ENCODE measurements around the gene ASB15.
A peak's percentile ranks its signal among the peaks of the same experiment; 100 is the strongest.
"Not testable (repeated sequence)": the region's sequence is repeated elsewhere in the genome, so short reads cannot be mapped to it uniquely, and the experiment has no call there.

Gene ASB15

GRCh38 chr7:123599766-123600165 lies 1.9 kb upstream of the ASB15 start:
- DNase-seq, result no peak

GRCh38 chr7:123600876-123601275 lies 745 bp upstream of the ASB15 start:
- no peak for DNase-seq

GRCh38 chr7:123602648-123603047 lies 1.0 kb downstream of the ASB15 start:
- DNase-seq, result no peak

DNA sequence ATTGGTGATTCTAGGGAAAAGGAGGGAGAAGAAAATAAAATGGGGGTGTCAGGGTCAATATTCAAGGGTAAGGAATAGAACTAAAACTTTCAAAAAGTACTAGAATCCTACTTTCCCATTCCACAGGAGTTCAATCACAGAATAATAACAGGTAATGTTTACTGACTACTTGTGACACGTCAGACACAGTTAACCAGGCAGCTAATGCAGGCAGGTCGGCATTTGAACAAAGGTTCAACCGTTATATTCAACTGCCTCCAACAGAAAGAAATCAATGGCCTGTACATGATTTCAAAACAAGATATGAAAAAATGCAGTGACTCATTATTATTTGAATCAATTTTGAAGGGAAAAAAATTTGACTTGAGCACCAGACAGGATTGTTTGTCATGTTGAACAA lies 3.1 kb downstream of the ASB15 start:
- DNase-seq, result no peak

DNA sequence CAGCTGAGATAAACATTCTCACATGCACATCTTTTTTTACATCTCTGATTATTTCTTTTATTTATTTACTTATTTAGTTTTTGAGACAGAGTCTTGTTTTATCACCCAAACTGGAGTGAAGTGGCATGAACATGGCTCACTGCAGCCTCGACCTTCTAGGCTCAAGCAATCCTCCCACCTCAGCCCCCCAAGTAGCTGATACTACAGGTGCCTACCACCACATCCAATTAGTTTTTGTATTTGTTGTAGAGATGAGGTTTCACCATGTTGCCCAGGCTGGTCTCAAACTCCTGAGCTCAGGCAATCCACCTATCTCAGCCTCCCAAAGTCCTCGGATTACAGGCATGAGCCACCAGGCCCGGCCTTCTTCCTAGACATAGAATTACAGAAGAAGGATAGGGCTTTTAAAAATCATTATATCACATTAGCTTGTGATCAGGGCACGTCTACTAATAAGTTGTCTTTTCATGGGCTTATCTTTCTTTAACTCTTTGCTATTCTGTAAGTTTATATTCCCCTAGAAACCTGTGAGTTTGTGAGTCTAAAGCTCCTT lies 5.9 kb downstream of the ASB15 start:
- no peak for DNase-seq

DNA sequence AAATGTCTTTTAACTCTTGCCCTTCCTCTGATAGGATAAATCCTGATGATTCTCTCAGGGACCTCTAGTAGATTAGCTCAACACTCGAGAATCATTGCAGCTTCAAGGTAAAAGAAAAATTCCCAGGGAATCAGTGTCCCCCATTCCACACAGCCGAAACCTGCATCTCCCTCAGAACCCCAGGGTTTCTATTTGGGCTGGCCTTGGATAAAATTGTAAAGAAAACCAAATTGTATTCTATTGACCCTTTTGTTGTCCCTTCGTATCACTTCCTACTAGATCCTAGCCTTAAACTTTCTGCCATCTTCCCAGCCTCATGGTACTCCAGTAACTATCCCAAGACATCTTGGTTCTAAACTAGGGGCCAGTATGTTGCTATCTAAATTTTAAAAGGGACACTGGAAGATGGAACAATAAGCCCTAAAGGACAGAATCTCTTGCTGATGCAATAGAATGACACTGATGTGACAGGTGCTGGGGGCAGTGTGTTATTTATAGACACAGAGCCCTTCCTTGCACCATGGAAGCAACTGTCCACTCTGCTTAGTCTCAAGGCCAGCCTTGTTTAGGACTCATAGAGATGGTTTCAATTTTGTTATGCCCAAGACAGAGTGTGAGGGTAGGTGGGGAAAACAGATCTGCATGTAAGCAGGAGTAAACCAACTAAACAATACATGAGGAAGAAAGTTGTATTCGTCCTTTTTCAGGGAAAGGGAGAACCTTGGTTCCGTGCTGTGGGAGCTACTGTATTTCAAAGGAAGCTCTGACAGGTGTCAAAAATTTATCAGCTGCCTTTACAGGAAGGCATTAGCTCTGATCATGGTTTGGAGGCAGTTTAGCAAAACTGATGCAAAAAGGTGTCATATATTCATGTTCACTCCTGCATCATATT lies 7.6 kb downstream of the ASB15 start:
- no peak for DNase-seq

DNA sequence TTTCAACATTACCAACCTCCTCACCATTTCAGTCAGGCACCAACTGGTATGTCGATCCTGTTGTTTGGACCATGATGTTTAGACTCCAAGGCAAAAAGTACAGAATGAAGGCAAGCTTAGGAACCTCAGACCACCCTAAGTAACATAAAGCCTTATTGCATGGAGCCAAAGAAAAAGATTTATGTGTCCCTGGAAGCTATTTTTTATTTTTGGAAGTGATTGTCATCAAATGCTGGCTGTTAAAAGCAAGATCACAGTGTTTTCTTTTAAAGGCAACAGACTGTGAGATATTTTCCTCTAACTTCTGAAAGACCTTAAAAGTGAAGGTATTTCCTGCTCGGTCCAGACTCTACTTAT lies 8.2 kb downstream of the ASB15 start:
- no peak for DNase-seq

GRCh38 chr7:123612024-123612423 lies 10.4 kb downstream of the ASB15 start:
- no peak for DNase-seq

DNA sequence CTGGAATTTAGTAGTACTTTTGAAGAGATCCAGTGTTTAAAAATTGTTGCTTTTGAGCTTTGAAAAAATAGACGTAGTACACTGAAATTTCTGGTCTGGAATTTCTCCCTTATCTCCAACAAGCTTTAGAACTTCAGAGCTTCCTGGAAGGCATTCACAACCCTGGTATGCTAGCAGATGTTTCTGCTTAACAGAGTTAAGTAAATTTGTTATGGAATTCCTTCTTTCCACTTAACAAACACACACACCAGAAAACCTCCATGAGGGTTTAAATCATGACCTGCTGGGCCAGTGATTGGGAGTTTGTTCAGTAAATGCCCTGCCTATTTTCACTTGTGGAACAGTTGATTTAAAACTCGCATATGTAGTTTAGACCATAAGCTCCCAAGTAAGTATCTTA lies 13.7 kb downstream of the ASB15 start:
- DNase-seq, result no peak

GRCh38 chr7:123616223-123616622 lies 14.6 kb downstream of the ASB15 start:
- no peak for DNase-seq

DNA sequence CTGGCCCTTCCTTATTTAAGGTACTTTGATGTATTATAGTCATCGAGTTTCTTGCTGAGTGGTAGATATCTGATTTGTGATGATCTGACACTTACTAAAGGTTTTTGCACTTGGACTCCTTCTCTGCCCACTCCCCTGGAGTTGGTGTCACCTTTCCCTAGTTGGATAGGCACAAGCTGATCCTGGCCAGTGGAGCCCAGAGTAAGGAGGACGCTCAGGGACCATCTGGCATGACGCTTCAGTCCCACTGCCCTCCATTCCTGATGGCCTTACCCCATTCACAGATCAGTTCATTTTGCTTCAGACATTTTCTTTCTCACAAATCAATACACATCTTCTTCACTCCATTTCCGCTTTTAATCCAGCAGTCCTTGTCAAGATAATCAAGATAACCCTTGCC lies 20.1 kb downstream of the ASB15 start:
- DNase-seq, result no peak

GRCh38 chr7:123622660-123623386 lies 21.2 kb downstream of the ASB15 start:
- no peak for DNase-seq

DNA sequence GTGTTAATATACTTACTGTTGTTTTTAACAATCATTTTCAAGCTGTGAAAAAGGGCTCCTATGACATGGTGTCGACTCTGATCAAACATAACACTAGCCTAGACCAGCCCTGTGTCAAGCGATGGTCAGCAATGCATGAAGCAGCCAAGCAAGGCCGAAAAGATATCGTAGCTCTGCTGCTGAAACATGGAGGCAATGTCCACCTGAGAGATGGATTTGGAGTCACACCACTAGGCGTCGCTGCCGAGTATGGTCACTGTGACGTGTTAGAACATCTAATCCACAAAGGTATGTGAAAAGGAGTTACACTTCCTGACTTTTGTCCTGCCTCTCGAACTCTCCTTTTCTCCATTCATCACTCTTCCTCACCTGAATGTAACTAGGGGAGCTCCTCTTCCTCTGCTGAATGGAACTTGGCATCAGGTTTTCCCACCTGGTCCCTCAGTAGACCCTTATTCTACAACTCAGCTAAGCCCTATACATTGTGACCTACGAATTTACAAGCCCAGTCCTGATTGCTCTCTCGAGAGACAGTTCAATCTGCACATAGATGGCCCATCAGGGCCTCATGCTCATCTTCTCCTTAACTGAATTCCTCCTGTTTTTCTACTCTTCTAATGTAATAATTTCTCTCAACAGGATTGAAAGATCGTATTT lies 23.0 kb downstream of the ASB15 start:
- no peak for DNase-seq

DNA sequence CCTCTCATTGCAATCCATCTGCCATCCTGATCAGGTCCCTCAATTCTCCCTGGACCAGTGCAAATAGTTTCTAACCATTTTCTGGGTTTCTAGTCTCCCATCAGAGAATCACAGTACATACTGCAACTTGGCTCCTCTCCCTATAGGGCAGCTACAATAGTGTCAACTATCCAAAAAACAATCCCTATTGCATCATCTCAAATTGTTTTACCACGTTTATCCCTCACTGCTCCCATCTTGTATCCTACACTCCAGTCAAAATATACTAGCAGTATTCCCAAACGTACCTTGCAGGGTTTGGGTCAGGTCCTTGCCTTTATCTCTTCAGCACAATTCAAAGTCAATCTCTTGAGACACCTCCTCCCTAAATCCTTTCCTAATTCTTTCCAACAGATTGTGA lies 23.6 kb downstream of the ASB15 start:
- DNase-seq, result no peak

DNA sequence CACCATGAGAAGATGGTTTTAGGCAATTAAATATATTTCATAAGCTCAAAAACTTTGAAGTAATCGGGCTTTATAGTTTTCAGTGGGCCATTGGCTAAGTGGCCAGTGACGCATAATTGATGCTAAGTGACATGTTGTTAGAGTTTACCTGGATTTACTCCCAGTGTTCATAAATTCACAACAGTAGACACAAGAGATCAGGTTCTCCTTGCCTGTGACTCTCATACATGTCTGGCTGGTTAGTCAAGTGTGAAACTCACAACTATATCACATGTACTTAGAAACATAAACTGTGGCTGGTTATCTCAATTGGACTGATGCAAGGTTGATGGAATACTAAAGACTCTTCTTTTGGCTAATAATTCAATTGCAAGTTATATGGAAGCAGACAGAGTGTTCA lies 26.2 kb downstream of the ASB15 start:
- DNase-seq, result no peak

DNA sequence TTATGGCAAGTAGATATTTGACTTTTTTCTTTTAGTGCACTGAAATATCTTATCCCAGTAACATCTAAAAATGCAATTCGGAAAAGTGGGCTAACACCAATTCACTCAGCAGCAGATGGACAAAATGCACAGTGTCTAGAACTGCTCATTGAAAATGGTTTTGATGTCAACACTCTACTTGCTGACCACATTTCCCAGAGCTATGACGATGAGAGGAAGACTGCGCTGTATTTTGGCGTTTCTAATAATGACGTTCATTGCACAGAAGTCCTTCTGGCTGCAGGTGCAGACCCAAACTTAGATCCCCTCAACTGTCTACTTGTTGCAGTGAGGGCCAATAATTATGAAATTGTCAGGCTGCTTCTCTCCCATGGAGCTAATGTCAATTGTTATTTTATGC lies 27.2 kb downstream of the ASB15 start:
- no peak for DNase-seq

- no peak for DNase-seq
These were observed 27.7 kb downstream of the ASB15 start for GRCh38 chr7:123629281-123629680.

DNA sequence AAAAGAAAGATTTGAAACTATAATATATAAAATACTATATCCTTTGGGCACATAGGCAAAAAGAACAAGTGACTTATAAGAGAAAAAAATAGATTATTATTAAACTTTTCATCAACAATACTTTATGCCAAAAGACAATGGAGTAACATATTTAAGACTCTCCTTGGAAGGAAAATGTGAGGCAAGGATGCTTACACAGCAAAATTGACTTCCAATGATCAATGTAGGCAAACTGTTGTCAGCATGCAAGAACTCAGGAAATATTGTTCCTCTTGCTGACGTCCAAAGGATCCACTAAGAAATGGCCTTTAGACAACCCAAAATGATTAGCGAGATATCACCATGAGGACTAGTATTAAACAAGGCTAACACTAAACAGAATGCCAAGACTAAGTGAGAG lies 31.2 kb downstream of the ASB15 start:
- no peak for DNase-seq

DNA sequence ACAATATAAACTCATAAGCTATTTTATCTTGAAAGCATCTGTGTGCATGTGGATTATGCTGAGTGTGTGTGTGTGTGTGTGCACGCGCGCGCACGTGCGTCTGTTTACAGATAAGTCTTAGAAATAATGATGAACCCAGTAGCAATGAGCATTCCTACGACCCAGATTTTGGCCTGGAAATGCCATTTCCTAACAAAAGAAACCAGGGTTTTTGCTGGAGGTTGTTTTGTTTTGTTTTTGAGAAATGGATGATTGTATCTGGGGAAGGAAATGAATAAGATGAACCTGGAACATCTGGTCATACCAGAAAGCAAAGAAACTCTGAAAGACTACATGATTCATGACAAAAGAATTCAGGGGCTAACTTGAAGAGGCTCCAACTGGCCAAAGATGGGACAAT lies 31.9 kb downstream of the ASB15 start:
- no peak for DNase-seq

GRCh38 chr7:123634011-123634573 lies 32.5 kb downstream of the ASB15 start:
- DNase-seq, result not testable (repeated sequence)

DNA sequence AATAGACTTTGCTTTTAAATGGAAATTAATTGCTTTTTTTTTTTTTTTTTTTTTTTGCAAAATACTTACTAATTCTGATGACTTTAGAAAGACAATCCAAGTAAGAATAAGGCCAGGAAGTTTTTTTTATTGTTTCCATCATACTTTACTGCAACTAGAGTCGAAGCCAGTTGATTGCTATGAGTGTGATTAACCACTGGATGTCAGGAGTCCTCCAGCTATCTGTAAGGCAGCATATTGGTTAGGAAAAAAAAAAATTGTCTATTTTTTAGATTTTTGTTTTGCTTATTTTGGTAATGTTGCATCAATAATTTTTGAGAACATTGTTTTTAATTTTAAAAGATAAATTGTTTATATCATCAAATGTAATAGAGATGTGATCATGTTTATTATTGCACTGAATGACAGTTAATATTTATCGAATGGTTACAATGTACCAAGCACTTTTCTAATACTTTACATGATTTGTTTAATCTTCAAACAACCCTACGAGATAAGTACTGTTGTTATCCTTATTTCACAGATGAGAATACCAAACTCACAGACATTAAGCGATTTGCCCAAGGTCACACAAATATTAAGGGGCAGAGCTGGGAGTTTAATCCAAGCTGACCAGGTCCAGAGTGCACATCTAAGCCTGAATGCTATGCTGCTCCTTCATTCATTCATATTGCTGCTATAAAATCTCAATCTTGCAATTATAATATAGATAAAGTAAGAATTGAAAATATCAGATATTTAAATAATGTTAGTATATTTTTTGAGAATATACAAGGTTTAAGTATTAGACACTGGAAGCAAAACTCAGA lies 34.1 kb downstream of the ASB15 start:
- DNase-seq, result no peak

GRCh38 chr7:123637203-123637602 lies 35.6 kb downstream of the ASB15 start:
- peak; percentile 69 for DNase-seq
